HFFc6 (cell line): ENCODE measurements around the gene LRRC4B. TPM values are rescaled to one million over a fixed set of nuclear protein-coding genes. Genes with fewer than 3 reads are reported as not detected.
"Not testable (repeated sequence)": the region's sequence is repeated elsewhere in the genome, so short reads cannot be mapped to it uniquely, and the experiment has no call there.

ENCODE experiments used
- DNase-seq: peaks from one replicate; pipeline ENCODE4 v3.0.0-alpha.2; 2018
- H3K27ac Mint-ChIP-seq: 2 replicates; pipeline ENCODE4 v1.8.0; 2020; ENCODE audit warnings: mild to moderate bottlenecking, mixed read lengths
- H3K27me3 Mint-ChIP-seq: 2 replicates; pipeline ENCODE4 v1.8.0; 2021; ENCODE audit warnings: mild to moderate bottlenecking, moderate library complexity, mixed read lengths; ENCODE audit not compliant: insufficient read depth
- H3K36me3 Mint-ChIP-seq: 2 replicates; pipeline ENCODE4 v1.8.0; 2021; ENCODE audit warnings: low read depth, mixed read lengths
- H3K4me1 Mint-ChIP-seq: 2 replicates; pipeline ENCODE4 v1.8.0; 2020; ENCODE audit warnings: low read depth, mixed read lengths
- H3K4me3 Mint-ChIP-seq: 2 replicates; pipeline ENCODE4 v1.8.0; 2020; ENCODE audit warnings: mild to moderate bottlenecking, moderate library complexity, mixed read lengths
- H3K9me3 Mint-ChIP-seq: 2 replicates; pipeline ENCODE4 v1.8.0; 2020; ENCODE audit warnings: mild to moderate bottlenecking, mixed read lengths
- CTCF ChIP-seq: fragments of 200-600 bp; sonication (generic); IDR thresholded peaks from 2 replicates; pipeline ENCODE4 v1.5.0; 2021; ENCODE audit warnings: antibody characterized with exemption, mild to moderate bottlenecking
- total RNA-seq, 6 experiments: library from RNA; stranded (reverse); fragmentation: NEBNext Ultra II Directional; extraction: Animal tissue kit (Norgen Biotek cat#: 25700); gene quantifications; 2 replicates in 1 of 6; 3 replicates in 5 of 6; pipeline ENCODE4 v1.2.3, GENCODE V29; 2021

Gene LRRC4B
- total RNA-seq, 6 experiments from 2014 or later: 0.07 to 0.14 (median 0.08) TPM

DNA sequence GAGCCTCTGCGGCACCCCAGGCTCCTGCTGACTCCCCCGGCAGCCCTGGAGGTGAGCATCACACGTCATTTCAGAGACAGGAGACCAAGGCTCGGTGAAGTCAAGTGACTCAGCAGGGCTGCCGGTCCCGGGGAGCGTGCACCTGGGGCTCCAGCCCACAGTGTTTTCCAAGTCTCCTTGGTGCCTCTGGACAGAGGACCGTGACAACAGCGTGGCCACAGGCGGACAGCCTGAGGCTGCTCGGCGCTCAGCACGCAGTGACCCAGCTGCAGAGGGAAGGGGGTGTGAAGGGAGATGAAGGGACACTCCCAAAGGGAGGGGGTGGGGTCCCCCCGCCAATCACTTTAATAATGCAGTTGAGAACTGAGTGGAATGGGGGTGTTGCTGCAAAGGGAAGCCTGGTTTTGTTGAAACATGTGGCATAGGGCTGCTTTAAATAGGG lies 37.0 kb downstream of the LRRC4B start:
- Mint-ChIP-seq H3K27me3 (peaks cover 15% of the 10 kb centered on the region), H3K4me1 (no peaks in the 10 kb centered on the region)

DNA sequence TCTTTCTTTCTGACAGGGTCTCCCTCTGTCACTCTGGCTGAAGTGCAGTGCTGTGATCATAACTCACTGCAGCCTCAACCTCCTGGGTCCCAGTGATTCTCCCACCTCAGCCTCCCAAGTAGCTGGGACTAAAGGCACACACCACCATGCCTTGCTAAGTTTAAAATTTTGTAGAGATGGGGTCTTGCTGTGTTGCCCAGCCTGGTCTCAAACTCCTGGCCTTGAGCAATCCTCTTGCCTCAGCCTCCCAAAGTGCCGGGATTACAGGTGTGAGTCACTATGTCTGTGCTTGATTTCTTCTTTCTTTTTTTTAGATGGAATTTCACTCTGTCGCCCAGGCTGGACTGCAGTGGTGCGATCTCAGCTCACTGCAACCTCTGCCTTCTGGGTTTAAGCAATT lies 40.2 kb downstream of the LRRC4B start:
- H3K4me3 Mint-ChIP-seq, H3K9me3 Mint-ChIP-seq, H3K36me3 Mint-ChIP-seq, H3K4me1 Mint-ChIP-seq, H3K27ac Mint-ChIP-seq, DNase-seq: not testable (repeated sequence)
- H3K27me3 Mint-ChIP-seq: peaks cover 13% of the 10 kb centered on the region

More for the DNA sequence above, 37.0 kb downstream of the LRRC4B start:
- Mint-ChIP-seq H3K27ac (no peak overlapping the region), H3K9me3 (peaks cover 20% of the 10 kb centered on the region), H3K36me3 (peaks cover 10% of the 10 kb centered on the region; the same call in 1 of the 2 replicates), H3K4me3 (no peak overlapping the region)
- TF ChIP-seq CTCF: no peak
- DNase-seq: no peak

DNA sequence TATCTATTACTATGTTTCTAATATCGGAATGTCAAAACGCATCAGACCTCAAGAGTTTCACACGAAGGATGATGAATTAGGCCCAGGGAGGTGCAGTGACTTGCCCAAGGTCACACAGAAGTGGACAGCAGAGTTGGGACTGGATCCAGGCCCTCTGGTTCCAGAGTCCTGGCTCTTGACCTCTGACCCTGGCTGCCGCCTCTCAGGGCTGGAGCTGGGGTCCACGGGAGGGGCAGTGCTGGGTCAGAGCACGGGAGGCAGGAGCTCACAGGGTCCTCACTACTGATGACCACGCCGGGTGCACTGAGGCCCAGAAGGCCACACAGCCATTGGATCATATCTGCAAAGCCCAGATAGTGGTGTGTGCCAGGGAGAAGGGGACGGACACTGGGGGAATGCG lies 45.4 kb downstream of the LRRC4B start:
- no peak for TF ChIP-seq CTCF
- H3K27ac Mint-ChIP-seq: no peak overlapping the region
- H3K9me3 Mint-ChIP-seq: peaks cover 5% of the 10 kb centered on the region; the same call in 1 of the 2 replicates
- no peak overlapping the region for H3K4me3 Mint-ChIP-seq
- no peaks in the 10 kb centered on the region for H3K36me3 Mint-ChIP-seq
- H3K27me3 Mint-ChIP-seq: no peaks in the 10 kb centered on the region; the same call in none of the 2 replicates
- DNase-seq: no peak
- no peaks in the 10 kb centered on the region for H3K4me1 Mint-ChIP-seq

DNA sequence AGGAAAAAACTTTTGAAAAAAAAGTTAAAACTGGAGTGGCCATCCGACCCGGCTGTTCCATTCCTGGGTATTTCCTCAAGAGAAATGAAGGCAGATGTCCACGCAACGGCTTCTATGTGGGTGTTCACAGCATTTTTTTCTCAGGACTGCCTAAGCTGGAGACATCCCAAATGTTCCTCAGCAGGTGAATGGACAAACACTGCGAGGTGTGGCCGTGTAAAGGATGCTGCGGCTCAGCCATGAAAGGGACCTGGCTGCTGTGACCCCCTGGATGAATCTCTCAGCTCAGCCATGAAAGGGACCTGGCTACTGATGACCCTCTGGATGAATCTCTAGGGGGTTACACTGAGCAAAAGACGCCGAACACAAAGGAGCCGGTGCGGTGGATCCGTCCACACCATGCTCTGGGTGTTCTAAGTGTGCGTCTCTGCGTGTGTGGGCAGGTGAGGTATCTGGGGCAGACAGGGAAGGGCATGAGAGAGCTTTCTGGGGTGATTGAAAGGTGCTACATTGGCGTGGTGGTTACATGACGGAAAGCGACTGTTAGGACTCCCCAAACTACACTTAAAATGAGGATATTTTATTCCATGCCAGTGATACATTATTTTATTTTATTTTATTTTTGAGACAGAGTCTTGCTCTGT lies 47.3 kb downstream of the LRRC4B start:
- no peak overlapping the region for H3K27ac Mint-ChIP-seq
- H3K9me3 Mint-ChIP-seq: peaks cover 5% of the 10 kb centered on the region; the same call in 1 of the 2 replicates
- TF ChIP-seq CTCF: no peak
- no peak overlapping the region for H3K4me3 Mint-ChIP-seq
- H3K36me3 Mint-ChIP-seq: no peaks in the 10 kb centered on the region
- no peaks in the 10 kb centered on the region; the same call in none of the 2 replicates for H3K27me3 Mint-ChIP-seq
- no peaks in the 10 kb centered on the region for H3K4me1 Mint-ChIP-seq
- no peak for DNase-seq

GRCh38 chr19:50519006-50519575 lies 49.1 kb downstream of the LRRC4B start:
- H3K27ac Mint-ChIP-seq: no peak overlapping the region
- no peak for DNase-seq
- peaks cover 5% of the 10 kb centered on the region; the same call in 1 of the 2 replicates for H3K9me3 Mint-ChIP-seq
- H3K27me3 Mint-ChIP-seq: peaks cover 4% of the 10 kb centered on the region; the same call in 1 of the 2 replicates
- TF ChIP-seq CTCF: no peak
- H3K4me3 Mint-ChIP-seq: no peak overlapping the region
- H3K4me1 Mint-ChIP-seq: no peaks in the 10 kb centered on the region
- no peaks in the 10 kb centered on the region for H3K36me3 Mint-ChIP-seq
